ENCODE results near the gene INTS15.

The INTS15 gene

GRCh38 chr7:6644728-6645127 is 54.9 kb downstream of the INTS15 start:
- no peak for DNase-seq

GRCh38 chr7:6646465-6646864 is 56.6 kb downstream of the INTS15 start:
- no peak for DNase-seq

- no peak for DNase-seq
These were observed 57.3 kb downstream of the INTS15 start for GRCh38 chr7:6647080-6647479.

GRCh38 chr7:6647541-6647940 is 57.7 kb downstream of the INTS15 start:
- DNase-seq, result no peak

GRCh38 chr7:6648066-6648814 is 58.4 kb downstream of the INTS15 start:
- no peak for DNase-seq

GRCh38 chr7:6648815-6649104 is 58.9 kb downstream of the INTS15 start:
- no peak for DNase-seq

- DNase-seq, result no peak
These were observed 59.6 kb downstream of the INTS15 start for GRCh38 chr7:6649241-6649961.

GRCh38 chr7:6650086-6650485 is 60.3 kb downstream of the INTS15 start:
- no peak for DNase-seq

GRCh38 chr7:6650521-6651011 is 60.7 kb downstream of the INTS15 start:
- no peak for DNase-seq

- DNase-seq, result no peak
These were observed 62.1 kb downstream of the INTS15 start for GRCh38 chr7:6651851-6652445.

- no peak for DNase-seq
These were observed 62.7 kb downstream of the INTS15 start for GRCh38 chr7:6652446-6653011.

GRCh38 chr7:6653071-6654003 is 63.5 kb downstream of the INTS15 start:
- no peak for DNase-seq

- DNase-seq, result no peak
These were observed 64.5 kb downstream of the INTS15 start for GRCh38 chr7:6654113-6654841.

- no peak for DNase-seq
These were observed 65.2 kb downstream of the INTS15 start for GRCh38 chr7:6654842-6655610.

- DNase-seq, result no peak
These were observed 66.0 kb downstream of the INTS15 start for GRCh38 chr7:6655636-6656385.

- no peak for DNase-seq
These were observed 66.6 kb downstream of the INTS15 start for GRCh38 chr7:6656413-6656812.

All from activated effector memory CD4-positive, alpha-beta T cell treated with Interleukin-2 at 50 U/mL for 16 hours (primary cell).